HepG2 (cell line): ENCODE results near the gene APC2. TPM values are rescaled to one million over a fixed set of nuclear protein-coding genes. Genes with fewer than 3 reads are reported as not detected.
A peak's percentile ranks its signal among the peaks of the same experiment; 100 is the strongest.

Experiments
- ARNT ChIP-seq: fragments of 450-650 bp; IDR thresholded peaks from 2 replicates; pipeline ENCODE4 v1.6.1; 2017
- HNRNPLL ChIP-seq: fragments of 200-400 bp; formaldehyde crosslinking; IDR thresholded peaks from 2 replicates; pipeline ENCODE4 v1.6.1; 2017; ENCODE audit warnings: mild to moderate bottlenecking, low read depth, low read length; ENCODE audit not compliant: poor library complexity, severe bottlenecking
- PHF5A ChIP-seq: IDR thresholded peaks from one replicate; pipeline ENCODE4 v1.6.1; 2018; ENCODE audit warnings: low read depth, missing genetic modification reagents; ENCODE audit not compliant: unreplicated experiment
- PHF8 ChIP-seq: sonication (generic); formaldehyde crosslinking; IDR thresholded peaks from 2 replicates; pipeline ENCODE4 v1.5.0; 2020; ENCODE audit warnings: missing genetic modification reagents
- ZFP41 ChIP-seq: sonication (generic); formaldehyde crosslinking; IDR thresholded peaks from 2 replicates; pipeline ENCODE4 v1.4.0; 2020; ENCODE audit warnings: mild to moderate bottlenecking, missing genetic modification reagents, borderline replicate concordance
- ZNF160 ChIP-seq: sonication (generic); formaldehyde crosslinking; IDR thresholded peaks from 2 replicates; pipeline ENCODE4 v1.8.0; 2022; ENCODE audit warnings: mild to moderate bottlenecking, inconsistent platforms, missing genetic modification reagents
- ZNF460 ChIP-seq: sonication (generic); formaldehyde crosslinking; IDR thresholded peaks from 2 replicates; pipeline ENCODE4 v1.5.1; 2020; ENCODE audit warnings: missing genetic modification reagents, mild to moderate bottlenecking, borderline replicate concordance
- ZNF572 ChIP-seq: sonication (generic); formaldehyde crosslinking; IDR thresholded peaks from 2 replicates; pipeline ENCODE4 v1.5.1; 2020; ENCODE audit warnings: mild to moderate bottlenecking, missing genetic modification reagents
- ZNF672 ChIP-seq: sonication (generic); formaldehyde crosslinking; IDR thresholded peaks from 2 replicates; pipeline ENCODE4 v1.8.1; 2022; ENCODE audit warnings: missing genetic modification reagents
- ZNF724P ChIP-seq: sonication (generic); formaldehyde crosslinking; IDR thresholded peaks from 2 replicates; pipeline ENCODE4 v1.8.0; 2022; ENCODE audit warnings: missing genetic modification reagents, borderline replicate concordance
- ZNF776 ChIP-seq: sonication (generic); formaldehyde crosslinking; IDR thresholded peaks from 2 replicates; pipeline ENCODE4 v1.4.0; 2020; ENCODE audit warnings: mild to moderate bottlenecking, missing genetic modification reagents
- ZNF883 ChIP-seq: sonication (generic); formaldehyde crosslinking; IDR thresholded peaks from 2 replicates; pipeline ENCODE4 v1.5.1; 2020; ENCODE audit warnings: mild to moderate bottlenecking, missing genetic modification reagents; ENCODE audit errors: not compliant biosample characterization
- polyA plus RNA-seq, 8 experiments: library from polyadenylated mRNA; depleted of rRNA in 3 of 8; stranded (reverse) in 7 of 8; unstranded in 1 of 8; fragments of >200 nt; fragmentation: Illumina TruSeq in 4 of 8; extraction: Trizol in 4 of 8; gene quantifications; 2 replicates each; pipeline versions ENCODE4 v1.2.1 to v1.2.3, GENCODE V29; 2011 to 2016; ENCODE audit warnings: low read depth in 4 of 8, missing spikeins in 1 of 8, mixed read lengths in 1 of 8; ENCODE audit not compliant: insufficient read depth in 1 of 8
- total RNA-seq, 5 experiments: library from RNA; depleted of rRNA; stranded (reverse); fragments of >200 nt; fragmentation: Illumina TruSeq; extraction: Trizol; gene quantifications; 2 replicates each; pipeline ENCODE4 v1.2.3, GENCODE V29; 2016; ENCODE audit warnings: low read depth in 1 of 5
- TF ChIP-seq, protein P1 (sequence below): sonication (generic); formaldehyde crosslinking; IDR thresholded peaks from 2 replicates; pipeline ENCODE4 v1.4.0; 2020; ENCODE audit warnings: mild to moderate bottlenecking, missing genetic modification reagents
- TF ChIP-seq, protein P2 (sequence below): sonication (generic); formaldehyde crosslinking; IDR thresholded peaks from 2 replicates; pipeline ENCODE4 v1.4.0; 2020; ENCODE audit warnings: missing genetic modification reagents
- TF ChIP-seq, protein P3 (sequence below): sonication (generic); formaldehyde crosslinking; IDR thresholded peaks from 2 replicates; pipeline ENCODE4 v1.8.0; 2022; ENCODE audit warnings: mild to moderate bottlenecking, missing genetic modification reagents, moderate library complexity
- TF ChIP-seq, protein P4 (sequence below): sonication (generic); formaldehyde crosslinking; IDR thresholded peaks from 2 replicates; pipeline ENCODE4 v1.5.1; 2020; ENCODE audit warnings: mild to moderate bottlenecking, missing genetic modification reagents, borderline replicate concordance
- TF ChIP-seq, protein P5 (sequence below): sonication (generic); formaldehyde crosslinking; IDR thresholded peaks from 2 replicates; pipeline ENCODE4 v1.8.0; 2022; ENCODE audit warnings: mild to moderate bottlenecking, missing genetic modification reagents, borderline replicate concordance

APC2 gene
- total and polyA plus RNA-seq, 2 of the 13 experiments (the other 11 are each of a cell fraction or from before 2014, with no cell fraction given) = 0.08 to 0.22 TPM

DNA sequence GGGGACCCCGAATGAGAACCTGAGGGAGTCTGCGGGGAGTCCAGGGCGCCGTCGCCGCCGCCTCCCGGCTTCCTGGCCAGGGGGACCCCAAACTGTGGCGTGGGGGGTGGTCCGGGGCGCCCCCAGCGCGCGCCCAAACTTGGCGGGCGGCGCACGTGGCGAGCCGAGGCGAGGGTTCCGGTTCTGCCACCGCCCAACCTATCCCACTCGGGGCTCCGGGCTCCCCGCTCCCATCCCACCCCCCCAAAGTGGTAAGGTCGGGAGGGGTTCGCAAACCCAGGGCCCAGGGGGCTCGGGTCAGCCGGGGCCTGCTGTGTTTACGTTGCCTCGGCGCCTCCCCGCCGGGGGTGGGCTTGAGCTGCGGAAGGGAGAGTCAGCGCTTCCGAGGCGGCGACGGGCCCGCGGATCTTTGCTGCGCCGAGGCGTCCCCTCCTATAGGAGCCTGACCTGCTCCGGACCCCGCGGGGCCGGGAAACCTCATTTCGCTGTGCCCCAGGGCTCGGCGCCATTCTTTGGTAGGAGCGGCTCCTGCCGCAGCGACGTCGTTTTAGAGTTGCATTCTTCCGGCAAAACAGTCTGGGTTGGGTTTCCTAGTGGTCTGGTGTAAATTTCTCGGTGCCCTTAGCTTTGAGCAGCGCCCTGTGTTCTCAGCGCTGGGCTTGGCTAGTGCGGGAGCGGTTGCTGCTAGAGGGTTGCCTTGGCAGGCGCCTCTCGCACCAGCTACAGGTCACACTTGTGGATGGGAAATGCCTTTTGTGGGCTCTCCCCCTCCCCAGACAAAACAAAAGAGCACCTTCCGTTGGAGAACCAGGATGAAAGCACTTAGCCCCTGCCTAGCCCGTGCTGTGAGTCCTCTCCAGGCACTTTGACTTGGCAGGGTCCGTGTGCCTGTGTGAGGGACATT lies 41.4 kb upstream of the APC2 start (continued):
- TF ChIP-seq, protein P1, sequence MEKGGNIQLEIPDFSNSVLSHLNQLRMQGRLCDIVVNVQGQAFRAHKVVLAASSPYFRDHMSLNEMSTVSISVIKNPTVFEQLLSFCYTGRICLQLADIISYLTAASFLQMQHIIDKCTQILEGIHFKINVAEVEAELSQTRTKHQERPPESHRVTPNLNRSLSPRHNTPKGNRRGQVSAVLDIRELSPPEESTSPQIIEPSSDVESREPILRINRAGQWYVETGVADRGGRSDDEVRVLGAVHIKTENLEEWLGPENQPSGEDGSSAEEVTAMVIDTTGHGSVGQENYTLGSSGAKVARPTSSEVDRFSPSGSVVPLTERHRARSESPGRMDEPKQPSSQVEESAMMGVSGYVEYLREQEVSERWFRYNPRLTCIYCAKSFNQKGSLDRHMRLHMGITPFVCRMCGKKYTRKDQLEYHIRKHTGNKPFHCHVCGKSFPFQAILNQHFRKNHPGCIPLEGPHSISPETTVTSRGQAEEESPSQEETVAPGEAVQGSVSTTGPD (CRISPR knock-in tag) = no peak
- TF ChIP-seq ZNF160 (CRISPR knock-in tag) (no peak), ARNT (no peak), ZNF724P (CRISPR knock-in tag) (no peak), ZNF460 (CRISPR knock-in tag) (no peak), ZNF883 (CRISPR knock-in tag) (peak; percentile 30), ZNF672 (CRISPR knock-in tag) (no peak), ZNF776 (CRISPR knock-in tag) (no peak), ZNF572 (no peak), PHF8 (peak; percentile 46; the same call in 1 of the 2 replicates), PHF5A (no peak), ZFP41 (no peak), HNRNPLL (peak; percentile 65)
- TF ChIP-seq, protein P2, sequence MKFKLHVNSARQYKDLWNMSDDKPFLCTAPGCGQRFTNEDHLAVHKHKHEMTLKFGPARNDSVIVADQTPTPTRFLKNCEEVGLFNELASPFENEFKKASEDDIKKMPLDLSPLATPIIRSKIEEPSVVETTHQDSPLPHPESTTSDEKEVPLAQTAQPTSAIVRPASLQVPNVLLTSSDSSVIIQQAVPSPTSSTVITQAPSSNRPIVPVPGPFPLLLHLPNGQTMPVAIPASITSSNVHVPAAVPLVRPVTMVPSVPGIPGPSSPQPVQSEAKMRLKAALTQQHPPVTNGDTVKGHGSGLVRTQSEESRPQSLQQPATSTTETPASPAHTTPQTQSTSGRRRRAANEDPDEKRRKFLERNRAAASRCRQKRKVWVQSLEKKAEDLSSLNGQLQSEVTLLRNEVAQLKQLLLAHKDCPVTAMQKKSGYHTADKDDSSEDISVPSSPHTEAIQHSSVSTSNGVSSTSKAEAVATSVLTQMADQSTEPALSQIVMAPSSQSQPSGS (CRISPR knock-in tag) = no peak
- TF ChIP-seq, protein P3, sequence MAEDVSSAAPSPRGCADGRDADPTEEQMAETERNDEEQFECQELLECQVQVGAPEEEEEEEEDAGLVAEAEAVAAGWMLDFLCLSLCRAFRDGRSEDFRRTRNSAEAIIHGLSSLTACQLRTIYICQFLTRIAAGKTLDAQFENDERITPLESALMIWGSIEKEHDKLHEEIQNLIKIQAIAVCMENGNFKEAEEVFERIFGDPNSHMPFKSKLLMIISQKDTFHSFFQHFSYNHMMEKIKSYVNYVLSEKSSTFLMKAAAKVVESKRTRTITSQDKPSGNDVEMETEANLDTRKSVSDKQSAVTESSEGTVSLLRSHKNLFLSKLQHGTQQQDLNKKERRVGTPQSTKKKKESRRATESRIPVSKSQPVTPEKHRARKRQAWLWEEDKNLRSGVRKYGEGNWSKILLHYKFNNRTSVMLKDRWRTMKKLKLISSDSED (CRISPR knock-in tag) = no peak
- TF ChIP-seq, protein P4, sequence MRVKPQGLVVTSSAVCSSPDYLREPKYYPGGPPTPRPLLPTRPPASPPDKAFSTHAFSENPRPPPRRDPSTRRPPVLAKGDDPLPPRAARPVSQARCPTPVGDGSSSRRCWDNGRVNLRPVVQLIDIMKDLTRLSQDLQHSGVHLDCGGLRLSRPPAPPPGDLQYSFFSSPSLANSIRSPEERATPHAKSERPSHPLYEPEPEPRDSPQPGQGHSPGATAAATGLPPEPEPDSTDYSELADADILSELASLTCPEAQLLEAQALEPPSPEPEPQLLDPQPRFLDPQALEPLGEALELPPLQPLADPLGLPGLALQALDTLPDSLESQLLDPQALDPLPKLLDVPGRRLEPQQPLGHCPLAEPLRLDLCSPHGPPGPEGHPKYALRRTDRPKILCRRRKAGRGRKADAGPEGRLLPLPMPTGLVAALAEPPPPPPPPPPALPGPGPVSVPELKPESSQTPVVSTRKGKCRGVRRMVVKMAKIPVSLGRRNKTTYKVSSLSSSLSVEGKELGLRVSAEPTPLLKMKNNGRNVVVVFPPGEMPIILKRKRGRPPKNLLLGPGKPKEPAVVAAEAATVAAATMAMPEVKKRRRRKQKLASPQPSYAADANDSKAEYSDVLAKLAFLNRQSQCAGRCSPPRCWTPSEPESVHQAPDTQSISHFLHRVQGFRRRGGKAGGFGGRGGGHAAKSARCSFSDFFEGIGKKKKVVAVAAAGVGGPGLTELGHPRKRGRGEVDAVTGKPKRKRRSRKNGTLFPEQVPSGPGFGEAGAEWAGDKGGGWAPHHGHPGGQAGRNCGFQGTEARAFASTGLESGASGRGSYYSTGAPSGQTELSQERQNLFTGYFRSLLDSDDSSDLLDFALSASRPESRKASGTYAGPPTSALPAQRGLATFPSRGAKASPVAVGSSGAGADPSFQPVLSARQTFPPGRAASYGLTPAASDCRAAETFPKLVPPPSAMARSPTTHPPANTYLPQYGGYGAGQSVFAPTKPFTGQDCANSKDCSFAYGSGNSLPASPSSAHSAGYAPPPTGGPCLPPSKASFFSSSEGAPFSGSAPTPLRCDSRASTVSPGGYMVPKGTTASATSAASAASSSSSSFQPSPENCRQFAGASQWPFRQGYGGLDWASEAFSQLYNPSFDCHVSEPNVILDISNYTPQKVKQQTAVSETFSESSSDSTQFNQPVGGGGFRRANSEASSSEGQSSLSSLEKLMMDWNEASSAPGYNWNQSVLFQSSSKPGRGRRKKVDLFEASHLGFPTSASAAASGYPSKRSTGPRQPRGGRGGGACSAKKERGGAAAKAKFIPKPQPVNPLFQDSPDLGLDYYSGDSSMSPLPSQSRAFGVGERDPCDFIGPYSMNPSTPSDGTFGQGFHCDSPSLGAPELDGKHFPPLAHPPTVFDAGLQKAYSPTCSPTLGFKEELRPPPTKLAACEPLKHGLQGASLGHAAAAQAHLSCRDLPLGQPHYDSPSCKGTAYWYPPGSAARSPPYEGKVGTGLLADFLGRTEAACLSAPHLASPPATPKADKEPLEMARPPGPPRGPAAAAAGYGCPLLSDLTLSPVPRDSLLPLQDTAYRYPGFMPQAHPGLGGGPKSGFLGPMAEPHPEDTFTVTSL (CRISPR knock-in tag) = no peak
- TF ChIP-seq, protein P5, sequence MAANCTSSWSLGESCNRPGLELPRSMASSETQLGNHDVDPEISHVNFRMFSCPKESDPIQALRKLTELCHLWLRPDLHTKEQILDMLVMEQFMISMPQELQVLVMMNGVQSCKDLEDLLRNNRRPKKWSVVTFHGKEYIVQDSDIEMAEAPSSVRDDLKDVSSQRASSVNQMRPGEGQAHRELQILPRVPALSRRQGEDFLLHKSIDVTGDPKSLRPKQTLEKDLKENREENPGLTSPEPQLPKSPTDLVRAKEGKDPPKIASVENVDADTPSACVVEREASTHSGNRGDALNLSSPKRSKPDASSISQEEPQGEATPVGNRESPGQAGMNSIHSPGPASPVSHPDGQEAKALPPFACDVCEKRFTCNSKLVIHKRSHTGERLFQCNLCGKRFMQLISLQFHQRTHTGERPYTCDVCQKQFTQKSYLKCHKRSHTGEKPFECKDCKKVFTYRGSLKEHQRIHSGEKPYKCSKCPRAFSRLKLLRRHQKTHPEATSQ (CRISPR knock-in tag) = no peak
